ENCODE results near the gene SELENOF.
"Not testable (repeated sequence)": the region's sequence is repeated elsewhere in the genome, so short reads cannot be mapped to it uniquely, and the experiment has no call there.

The SELENOF gene

GRCh38 chr1:86887479-86888162 lies 26.3 kb downstream of the SELENOF start:
- Mint-ChIP-seq H3K4me3 (no peak overlapping the region), H3K9me3 (no peaks in the 10 kb centered on the region), H3K4me1 (peaks cover 39% of the 10 kb centered on the region), H3K36me3 (peaks cover 10% of the 10 kb centered on the region), H3K27me3 (no peaks in the 10 kb centered on the region), H3K27ac (peak overlapping the region; percentile 55)

- peaks cover 13% of the 10 kb centered on the region for H3K36me3 Mint-ChIP-seq
- no peak overlapping the region for H3K4me3 Mint-ChIP-seq
- peak overlapping the region; percentile 26 for H3K27ac Mint-ChIP-seq
- H3K4me1 Mint-ChIP-seq: peaks cover 8% of the 10 kb centered on the region
- no peaks in the 10 kb centered on the region for H3K27me3 Mint-ChIP-seq
- no peaks in the 10 kb centered on the region for H3K9me3 Mint-ChIP-seq
These were observed 38.2 kb downstream of the SELENOF start for GRCh38 chr1:86875722-86876121.

GRCh38 chr1:86872086-86872485 lies 41.8 kb downstream of the SELENOF start:
- Mint-ChIP-seq H3K9me3 (no peaks in the 10 kb centered on the region), H3K27me3 (no peaks in the 10 kb centered on the region), H3K36me3 (peaks cover 15% of the 10 kb centered on the region), H3K27ac (no peak overlapping the region), H3K4me3 (no peak overlapping the region), H3K4me1 (peaks cover 24% of the 10 kb centered on the region)

DNA sequence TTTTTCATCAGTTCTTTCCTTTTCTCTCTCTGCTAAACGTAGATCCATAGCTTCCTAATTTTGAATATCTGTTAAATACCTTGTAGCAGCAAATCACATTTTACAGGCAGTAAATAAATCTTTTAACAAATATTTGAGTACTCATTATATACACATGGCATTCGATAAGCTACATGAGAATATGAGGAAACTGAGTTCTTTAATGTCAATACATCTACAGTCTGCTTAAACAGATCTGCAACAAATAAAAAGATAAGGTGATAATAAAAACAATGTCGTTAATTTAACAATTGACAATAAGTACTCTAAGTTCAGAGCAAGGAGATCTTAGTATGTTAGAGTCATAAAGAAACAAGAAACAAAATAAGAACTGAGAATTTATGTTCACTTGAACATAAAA lies 42.9 kb downstream of the SELENOF start:
- H3K4me1 Mint-ChIP-seq: peaks cover 23% of the 10 kb centered on the region
- H3K4me3 Mint-ChIP-seq: no peak overlapping the region
- no peak overlapping the region for H3K27ac Mint-ChIP-seq
- peaks cover 13% of the 10 kb centered on the region for H3K36me3 Mint-ChIP-seq
- no peaks in the 10 kb centered on the region for H3K9me3 Mint-ChIP-seq
- H3K27me3 Mint-ChIP-seq: no peaks in the 10 kb centered on the region

- Mint-ChIP-seq H3K4me3 (no peak overlapping the region), H3K36me3 (peaks cover 11% of the 10 kb centered on the region), H3K27ac (peak overlapping the region; percentile 69), H3K4me1 (peaks cover 27% of the 10 kb centered on the region), H3K27me3 (no peaks in the 10 kb centered on the region), H3K9me3 (no peaks in the 10 kb centered on the region)
These were observed 45.4 kb downstream of the SELENOF start for GRCh38 chr1:86868477-86868876.

- H3K27me3 Mint-ChIP-seq, H3K4me3 Mint-ChIP-seq, H3K9me3 Mint-ChIP-seq, H3K27ac Mint-ChIP-seq, H3K36me3 Mint-ChIP-seq: not testable (repeated sequence)
- H3K4me1 Mint-ChIP-seq: peaks cover 27% of the 10 kb centered on the region
These were observed 46.6 kb downstream of the SELENOF start for GRCh38 chr1:86867278-86867677.

GRCh38 chr1:86866665-86867064 lies 47.3 kb downstream of the SELENOF start:
- H3K9me3 Mint-ChIP-seq: no peaks in the 10 kb centered on the region
- peaks cover 27% of the 10 kb centered on the region for H3K4me1 Mint-ChIP-seq
- peaks cover 10% of the 10 kb centered on the region for H3K36me3 Mint-ChIP-seq
- no peak overlapping the region for H3K4me3 Mint-ChIP-seq
- H3K27ac Mint-ChIP-seq: no peak overlapping the region
- H3K27me3 Mint-ChIP-seq: no peaks in the 10 kb centered on the region

DNA sequence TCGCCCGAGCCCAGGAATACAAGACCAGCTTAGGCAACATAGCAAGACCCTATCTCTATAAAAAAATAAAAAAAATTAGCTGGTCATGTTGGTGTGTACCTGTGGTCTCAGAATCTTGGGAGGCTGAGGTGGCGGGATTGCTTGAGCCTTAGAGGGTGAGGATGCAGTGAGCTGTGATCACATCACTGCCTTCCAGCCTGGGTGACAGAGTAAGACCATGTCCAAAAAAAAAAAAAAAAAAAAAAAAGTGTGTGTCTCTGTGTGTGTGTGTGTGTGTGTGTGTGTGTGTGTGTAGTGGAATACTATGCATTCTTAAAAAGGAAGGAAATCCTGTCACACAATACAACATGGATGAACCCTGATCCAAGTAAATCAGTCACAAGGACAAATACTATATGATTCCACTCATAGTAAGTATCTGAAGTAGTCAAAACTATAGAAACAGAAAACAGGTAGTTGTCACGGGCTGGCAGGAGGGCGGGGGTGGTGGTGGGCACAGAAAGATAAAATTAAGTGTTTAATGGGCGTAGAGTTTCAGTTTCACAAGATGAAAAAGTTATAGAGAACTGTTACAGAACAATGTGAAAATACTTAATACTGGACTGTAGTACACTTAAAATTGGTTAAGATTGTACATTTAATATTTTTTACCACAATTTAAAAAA lies 47.8 kb downstream of the SELENOF start:
- no peaks in the 10 kb centered on the region for H3K27me3 Mint-ChIP-seq
- H3K9me3 Mint-ChIP-seq: no peaks in the 10 kb centered on the region
- peaks cover 9% of the 10 kb centered on the region for H3K36me3 Mint-ChIP-seq
- no peak overlapping the region for H3K27ac Mint-ChIP-seq
- peaks cover 27% of the 10 kb centered on the region for H3K4me1 Mint-ChIP-seq
- H3K4me3 Mint-ChIP-seq: no peak overlapping the region

DNA sequence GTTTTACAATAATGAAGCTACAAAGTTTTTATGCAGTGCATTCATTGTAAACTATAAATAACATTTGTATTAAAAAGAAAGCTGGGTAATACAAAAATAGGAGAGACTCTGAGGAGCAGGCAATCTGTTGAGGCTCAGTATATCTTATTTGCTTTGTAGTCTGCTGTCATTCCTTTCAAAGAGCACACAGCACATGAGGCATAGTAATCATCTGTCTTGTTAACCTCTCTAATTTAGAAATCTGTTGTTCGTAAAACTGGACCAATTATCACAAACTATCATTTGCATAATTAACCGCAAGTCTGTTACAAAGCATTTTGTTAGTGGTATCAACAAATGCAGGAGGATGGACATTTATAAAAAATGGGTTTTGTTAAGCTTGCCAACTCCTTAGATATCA lies 51.0 kb downstream of the SELENOF start:
- Mint-ChIP-seq H3K36me3 (peaks cover 4% of the 10 kb centered on the region), H3K4me1 (peaks cover 13% of the 10 kb centered on the region), H3K27me3 (no peaks in the 10 kb centered on the region), H3K27ac (no peak overlapping the region), H3K9me3 (no peaks in the 10 kb centered on the region), H3K4me3 (no peak overlapping the region)

DNA sequence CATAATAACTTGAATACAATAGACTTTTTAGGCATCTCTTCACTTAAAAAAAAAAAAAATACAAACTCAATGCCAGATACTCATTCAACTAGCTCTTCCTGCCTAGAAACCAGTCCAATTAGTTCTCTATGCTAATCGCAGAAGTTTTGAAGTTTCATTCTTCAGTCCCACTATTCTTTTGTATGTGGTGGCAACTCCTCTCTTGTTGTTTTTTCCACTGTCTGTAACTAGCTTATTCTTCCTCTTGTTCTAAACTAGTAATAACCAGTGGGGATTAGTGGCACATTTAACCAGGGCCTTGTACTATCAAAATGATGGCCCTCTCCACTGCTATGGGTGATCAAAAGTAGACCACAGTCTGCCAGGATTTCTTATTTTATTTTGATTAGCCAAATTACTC lies 52.5 kb downstream of the SELENOF start:
- H3K36me3 Mint-ChIP-seq: peaks cover 2% of the 10 kb centered on the region
- H3K27ac Mint-ChIP-seq: peak overlapping the region; percentile 53
- no peaks in the 10 kb centered on the region for H3K27me3 Mint-ChIP-seq
- no peaks in the 10 kb centered on the region for H3K9me3 Mint-ChIP-seq
- no peak overlapping the region for H3K4me3 Mint-ChIP-seq
- H3K4me1 Mint-ChIP-seq: peaks cover 8% of the 10 kb centered on the region

DNA sequence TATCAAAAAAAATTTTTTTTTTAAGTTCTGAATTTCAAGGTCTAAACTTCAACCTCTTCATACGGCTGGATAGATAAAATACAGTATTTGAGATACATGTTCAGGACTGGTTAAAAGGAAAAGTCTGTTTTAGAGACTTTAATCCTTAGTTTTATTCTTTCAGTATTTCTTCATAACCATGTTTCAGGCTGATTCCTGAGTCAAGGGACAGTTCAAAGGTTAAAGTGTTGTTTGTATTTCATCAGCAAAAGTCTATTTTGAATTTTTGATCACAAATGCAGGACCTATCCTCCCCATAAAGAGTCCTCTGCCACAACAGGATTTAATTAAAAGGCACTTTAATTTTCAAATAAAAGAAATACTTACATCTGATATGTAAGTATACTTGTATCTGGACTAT lies 53.5 kb downstream of the SELENOF start:
- no peak overlapping the region for H3K4me3 Mint-ChIP-seq
- peaks cover 5% of the 10 kb centered on the region for H3K4me1 Mint-ChIP-seq
- H3K36me3 Mint-ChIP-seq: no peaks in the 10 kb centered on the region
- no peaks in the 10 kb centered on the region for H3K27me3 Mint-ChIP-seq
- H3K9me3 Mint-ChIP-seq: no peaks in the 10 kb centered on the region
- H3K27ac Mint-ChIP-seq: no peak overlapping the region

GRCh38 chr1:86860020-86860419 lies 53.9 kb downstream of the SELENOF start:
- Mint-ChIP-seq H3K27ac (no peak overlapping the region), H3K4me3 (no peak overlapping the region), H3K27me3 (no peaks in the 10 kb centered on the region), H3K9me3 (no peaks in the 10 kb centered on the region), H3K36me3 (no peaks in the 10 kb centered on the region), H3K4me1 (peaks cover under 1% of the 10 kb centered on the region)

- H3K9me3 Mint-ChIP-seq: no peaks in the 10 kb centered on the region
- H3K4me1 Mint-ChIP-seq: no peaks in the 10 kb centered on the region
- H3K36me3 Mint-ChIP-seq: no peaks in the 10 kb centered on the region
- no peak overlapping the region for H3K4me3 Mint-ChIP-seq
- no peak overlapping the region for H3K27ac Mint-ChIP-seq
- H3K27me3 Mint-ChIP-seq: no peaks in the 10 kb centered on the region
These were observed 55.2 kb downstream of the SELENOF start for GRCh38 chr1:86858524-86859261.

DNA sequence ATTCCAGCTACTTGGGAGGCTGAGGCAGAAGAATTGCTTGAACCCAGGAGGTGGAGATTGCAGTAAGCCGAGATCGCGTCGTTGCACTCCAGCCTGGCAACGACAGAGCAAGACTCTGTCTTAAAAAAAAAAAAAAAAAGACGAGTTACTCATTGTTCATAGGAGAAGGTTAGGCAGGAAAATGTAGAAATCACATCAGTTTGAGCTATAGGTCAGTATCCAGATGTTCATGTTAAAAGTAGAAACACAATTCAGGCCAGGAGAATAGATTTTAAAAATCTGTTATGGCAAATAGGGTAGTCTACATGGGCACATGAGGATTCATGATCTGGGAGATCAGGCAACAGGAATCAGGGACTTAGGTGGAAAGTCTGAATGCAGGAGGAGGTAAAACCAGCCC lies 57.7 kb downstream of the SELENOF start:
- Mint-ChIP-seq H3K36me3 (no peaks in the 10 kb centered on the region), H3K27ac (no peak overlapping the region), H3K4me3 (no peak overlapping the region), H3K9me3 (no peaks in the 10 kb centered on the region), H3K27me3 (no peaks in the 10 kb centered on the region), H3K4me1 (no peaks in the 10 kb centered on the region)

- no peaks in the 10 kb centered on the region for H3K27me3 Mint-ChIP-seq
- H3K36me3 Mint-ChIP-seq: no peaks in the 10 kb centered on the region
- no peaks in the 10 kb centered on the region for H3K4me1 Mint-ChIP-seq
- no peak overlapping the region for H3K4me3 Mint-ChIP-seq
- no peaks in the 10 kb centered on the region for H3K9me3 Mint-ChIP-seq
- no peak overlapping the region for H3K27ac Mint-ChIP-seq
These were observed 59.6 kb downstream of the SELENOF start for GRCh38 chr1:86854352-86854751.

DNA sequence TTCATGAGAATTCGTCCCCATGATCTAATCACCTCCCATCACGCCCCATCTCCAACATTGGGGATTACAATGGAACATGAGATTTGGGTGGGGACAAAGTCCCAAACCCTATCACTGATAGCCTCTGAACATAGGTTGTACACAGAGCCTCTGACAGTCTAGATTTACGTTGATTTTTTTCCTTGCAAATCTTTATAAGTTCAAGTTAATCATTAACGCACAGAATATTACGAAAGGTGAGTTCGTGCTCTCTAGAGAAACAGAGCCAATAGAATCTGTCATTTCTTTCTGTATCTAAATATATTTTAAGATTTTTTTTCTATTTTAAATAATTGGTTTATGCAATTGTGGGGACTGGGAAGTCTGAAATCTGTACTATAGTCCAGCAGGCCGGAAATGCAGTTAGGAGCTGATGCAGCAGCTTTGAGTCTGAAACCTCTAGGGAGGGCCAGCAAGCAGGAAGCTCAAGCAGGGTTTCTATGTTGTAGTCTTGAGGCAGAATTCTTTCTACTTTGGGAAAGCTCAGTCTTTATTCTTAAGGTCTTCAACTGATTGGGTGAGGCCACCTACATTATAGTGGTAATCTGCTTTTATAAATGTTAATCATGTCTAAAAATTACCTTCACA lies 61.0 kb downstream of the SELENOF start:
- Mint-ChIP-seq H3K36me3 (no peaks in the 10 kb centered on the region), H3K27ac (no peak overlapping the region), H3K4me3 (no peak overlapping the region), H3K27me3 (no peaks in the 10 kb centered on the region), H3K9me3 (no peaks in the 10 kb centered on the region), H3K4me1 (no peaks in the 10 kb centered on the region)
